HepG2 (cell line): ENCODE measurements around the gene THSD1. TPM values are rescaled to one million over a fixed set of nuclear protein-coding genes. Genes with fewer than 3 reads are reported as not detected.

Experiments
- AKAP8 ChIP-seq: sonication (generic); formaldehyde crosslinking; IDR thresholded peaks from 2 replicates; pipeline ENCODE4 v1.5.1; 2020; ENCODE audit warnings: mild to moderate bottlenecking, missing genetic modification reagents
- BCL3 ChIP-seq: sonication (generic); formaldehyde crosslinking; IDR thresholded peaks from 2 replicates; pipeline ENCODE4 v1.5.1; 2020; ENCODE audit warnings: mild to moderate bottlenecking, missing genetic modification reagents, moderate library complexity
- CERS6 ChIP-seq: sonication (generic); formaldehyde crosslinking; IDR thresholded peaks from 2 replicates; pipeline ENCODE4 v1.5.0; 2020; ENCODE audit warnings: missing genetic modification reagents
- HOMEZ ChIP-seq: IDR thresholded peaks from 2 replicates; pipeline ENCODE4 v1.6.1; 2016; ENCODE audit warnings: low read depth
- SMARCE1 ChIP-seq: fragments of 450-650 bp; IDR thresholded peaks from 2 replicates; pipeline ENCODE4 v1.6.1; 2017; ENCODE audit warnings: borderline replicate concordance
- SNAPC4 ChIP-seq: sonication (generic); formaldehyde crosslinking; IDR thresholded peaks from 2 replicates; pipeline ENCODE4 v1.4.0; 2020; ENCODE audit warnings: mild to moderate bottlenecking, missing genetic modification reagents
- SNRNP70 ChIP-seq: fragments of 200-400 bp; formaldehyde crosslinking; IDR thresholded peaks from 2 replicates; pipeline ENCODE4 v1.6.1; 2017; ENCODE audit warnings: mild to moderate bottlenecking, low read depth, low read length, moderate library complexity
- SYNCRIP ChIP-seq: fragments of 200-400 bp; formaldehyde crosslinking; IDR thresholded peaks from 2 replicates; pipeline ENCODE4 v1.6.1; 2018; ENCODE audit warnings: mild to moderate bottlenecking, low read depth, low read length; ENCODE audit not compliant: insufficient read depth
- TGIF2 ChIP-seq: IDR thresholded peaks from 2 replicates; pipeline ENCODE4 v1.6.1; 2016; ENCODE audit warnings: control low read depth, missing compliant biosample characterization
- ZBED4 ChIP-seq: sonication (generic); formaldehyde crosslinking; IDR thresholded peaks from 2 replicates; pipeline ENCODE4 v1.4.0; 2020; ENCODE audit warnings: missing genetic modification reagents, borderline replicate concordance
- ZFY ChIP-seq: sonication (generic); formaldehyde crosslinking; IDR thresholded peaks from 2 replicates; pipeline ENCODE4 v1.4.0; 2020; ENCODE audit warnings: missing genetic modification reagents
- ZNF33B ChIP-seq: sonication (generic); formaldehyde crosslinking; IDR thresholded peaks from 2 replicates; pipeline ENCODE4 v1.5.1; 2020; ENCODE audit warnings: mild to moderate bottlenecking, missing genetic modification reagents
- ZNF567 ChIP-seq: sonication (generic); formaldehyde crosslinking; IDR thresholded peaks from 2 replicates; pipeline ENCODE4 v1.8.1; 2023; ENCODE audit warnings: mild to moderate bottlenecking, missing genetic modification reagents, borderline replicate concordance
- ZNF576 ChIP-seq: sonication (generic); formaldehyde crosslinking; IDR thresholded peaks from 2 replicates; pipeline ENCODE4 v1.4.0; 2020; ENCODE audit warnings: mild to moderate bottlenecking, missing genetic modification reagents
- ZNF850 ChIP-seq: sonication (generic); formaldehyde crosslinking; conservative IDR thresholded peaks from 2 replicates; pipeline ENCODE4 v1.9.0; 2021; ENCODE audit warnings: mild to moderate bottlenecking, missing genetic modification reagents
- polyA plus RNA-seq, 8 experiments: library from polyadenylated mRNA; depleted of rRNA in 3 of 8; stranded (reverse) in 7 of 8; unstranded in 1 of 8; fragments of >200 nt; fragmentation: Illumina TruSeq in 4 of 8; extraction: Trizol in 4 of 8; gene quantifications; 2 replicates each; pipeline versions ENCODE4 v1.2.1 to v1.2.3, GENCODE V29; 2011 to 2016; ENCODE audit warnings: low read depth in 4 of 8, missing spikeins in 1 of 8, mixed read lengths in 1 of 8; ENCODE audit not compliant: insufficient read depth in 1 of 8
- total RNA-seq, 5 experiments: library from RNA; depleted of rRNA; stranded (reverse); fragments of >200 nt; fragmentation: Illumina TruSeq; extraction: Trizol; gene quantifications; 2 replicates each; pipeline ENCODE4 v1.2.3, GENCODE V29; 2016; ENCODE audit warnings: low read depth in 1 of 5

Gene THSD1
- total and polyA plus RNA-seq, 2 of the 13 experiments (the other 11 are each of a cell fraction or from before 2014, with no cell fraction given), result 0.11 to 0.15 TPM

- TF ChIP-seq SYNCRIP, result no peak
- TF ChIP-seq SMARCE1, result no peak
- TF ChIP-seq ZNF567 (CRISPR knock-in tag), result no peak
- TF ChIP-seq TGIF2 (CRISPR knock-in tag), result no peak; the same call in 1 of the 2 replicates
- TF ChIP-seq ZFY, result no peak
- TF ChIP-seq SNAPC4 (CRISPR knock-in tag), result peak; percentile 88
- peak; percentile 84; the same call in 1 of the 2 replicates for TF ChIP-seq ZNF576 (CRISPR knock-in tag)
- TF ChIP-seq HOMEZ (CRISPR knock-in tag), result peak; percentile 38; the same call in 1 of the 2 replicates
- no peak for TF ChIP-seq ZBED4
- no peak; the same call in 1 of the 2 replicates for TF ChIP-seq ZNF33B (CRISPR knock-in tag)
- TF ChIP-seq CERS6 (CRISPR knock-in tag), result no peak
- TF ChIP-seq BCL3 (CRISPR knock-in tag), result no peak
- no peak for TF ChIP-seq AKAP8 (CRISPR knock-in tag)
- TF ChIP-seq ZNF850 (CRISPR knock-in tag), result no peak
- TF ChIP-seq SNRNP70, result no peak
Measured at GRCh38 chr13:52454820-52455676, 49.1 kb upstream of the THSD1 start, which contains the start of gene CKAP2 (continued).
